Measurements from ENCODE around the gene PARD6B.
"Not testable (repeated sequence)": the region's sequence is repeated elsewhere in the genome, so short reads cannot be mapped to it uniquely, and the experiment has no call there.

The PARD6B gene

GRCh38 chr20:50703651-50704438, 27.5 kb upstream of the PARD6B start:
- not testable (repeated sequence) for DNase-seq (ENCODE audit: low read depth in 2 of 2)

GRCh38 chr20:50704514-50704913, 26.9 kb upstream of the PARD6B start:
- DNase-seq (ENCODE audit: low read depth in 2 of 2), result no peak

- no peak for DNase-seq (ENCODE audit: low read depth in 2 of 2)
Measured at GRCh38 chr20:50704971-50705370, 26.4 kb upstream of the PARD6B start.

- DNase-seq (ENCODE audit: low read depth in 2 of 2), result peak; percentile 93 to 94
Measured at GRCh38 chr20:50708845-50709635, 22.3 kb upstream of the PARD6B start.

GRCh38 chr20:50709636-50709973, 21.8 kb upstream of the PARD6B start:
- DNase-seq (ENCODE audit: low read depth in 2 of 2), result no peak

- DNase-seq (ENCODE audit: low read depth in 2 of 2), result no peak
Measured at GRCh38 chr20:50710492-50711063, 20.8 kb upstream of the PARD6B start.

GRCh38 chr20:50711113-50711825, 20.1 kb upstream of the PARD6B start:
- DNase-seq (ENCODE audit: low read depth in 2 of 2), result no peak

- no peak for DNase-seq (ENCODE audit: low read depth in 2 of 2)
Measured at GRCh38 chr20:50712771-50713656, 18.4 kb upstream of the PARD6B start.

GRCh38 chr20:50713657-50714101, 17.7 kb upstream of the PARD6B start:
- DNase-seq (ENCODE audit: low read depth in 2 of 2), result no peak

- not testable (repeated sequence) for DNase-seq (ENCODE audit: low read depth in 2 of 2)
Measured at GRCh38 chr20:50714426-50714825, 17.0 kb upstream of the PARD6B start.

GRCh38 chr20:50715694-50716093, 15.7 kb upstream of the PARD6B start:
- no peak for DNase-seq (ENCODE audit: low read depth in 2 of 2)

GRCh38 chr20:50716518-50716917, 14.9 kb upstream of the PARD6B start:
- DNase-seq (ENCODE audit: low read depth in 2 of 2), result no peak

GRCh38 chr20:50717312-50717711, 14.1 kb upstream of the PARD6B start:
- DNase-seq (ENCODE audit: low read depth in 2 of 2), result no peak

GRCh38 chr20:50717974-50718761, 13.2 kb upstream of the PARD6B start:
- no peak for DNase-seq (ENCODE audit: low read depth in 2 of 2)

GRCh38 chr20:50719328-50719727, 12.1 kb upstream of the PARD6B start:
- no peak for DNase-seq (ENCODE audit: low read depth in 2 of 2)

- DNase-seq (ENCODE audit: low read depth in 2 of 2), result no peak
Measured at GRCh38 chr20:50720026-50720425, 11.4 kb upstream of the PARD6B start.

- no peak for DNase-seq (ENCODE audit: low read depth in 2 of 2)
Measured at GRCh38 chr20:50720582-50720981, 10.8 kb upstream of the PARD6B start.

- DNase-seq (ENCODE audit: low read depth in 2 of 2), result no peak
Measured at GRCh38 chr20:50721881-50722281, 9.5 kb upstream of the PARD6B start.

- no peak for DNase-seq (ENCODE audit: low read depth in 2 of 2)
Measured at GRCh38 chr20:50722424-50723155, 8.8 kb upstream of the PARD6B start.

- no peak for DNase-seq (ENCODE audit: low read depth in 2 of 2)
Measured at GRCh38 chr20:50723672-50724071, 7.7 kb upstream of the PARD6B start.

Data from fibroblast of skin of left biceps (primary cell).